GM13976 (cell line): Measurements from ENCODE around the gene PLA2G4B.

ENCODE experiments used
- DNase-seq: peaks from one replicate; pipeline ENCODE4 v3.0.0; 2012; ENCODE audit warnings: low spot score
- CTCF ChIP-seq: IDR thresholded peaks from 2 replicates; pipeline ENCODE4 v1.5.1; 2012; ENCODE audit warnings: borderline replicate concordance, mild to moderate bottlenecking; ENCODE audit not compliant: insufficient read depth; ENCODE audit errors: extremely low read depth, missing control alignments, control extremely low read depth
- in situ Hi-C: fragments of 300-500 bp; cut with MboI; formaldehyde crosslinking; loops from one replicate; pipeline ENCODE4 v1.12.0; 2022; ENCODE audit warnings: low sequenced_read_pairs, mixed read lengths, inconsistent platforms; ENCODE audit not compliant: unreplicated experiment

The PLA2G4B gene

DNA sequence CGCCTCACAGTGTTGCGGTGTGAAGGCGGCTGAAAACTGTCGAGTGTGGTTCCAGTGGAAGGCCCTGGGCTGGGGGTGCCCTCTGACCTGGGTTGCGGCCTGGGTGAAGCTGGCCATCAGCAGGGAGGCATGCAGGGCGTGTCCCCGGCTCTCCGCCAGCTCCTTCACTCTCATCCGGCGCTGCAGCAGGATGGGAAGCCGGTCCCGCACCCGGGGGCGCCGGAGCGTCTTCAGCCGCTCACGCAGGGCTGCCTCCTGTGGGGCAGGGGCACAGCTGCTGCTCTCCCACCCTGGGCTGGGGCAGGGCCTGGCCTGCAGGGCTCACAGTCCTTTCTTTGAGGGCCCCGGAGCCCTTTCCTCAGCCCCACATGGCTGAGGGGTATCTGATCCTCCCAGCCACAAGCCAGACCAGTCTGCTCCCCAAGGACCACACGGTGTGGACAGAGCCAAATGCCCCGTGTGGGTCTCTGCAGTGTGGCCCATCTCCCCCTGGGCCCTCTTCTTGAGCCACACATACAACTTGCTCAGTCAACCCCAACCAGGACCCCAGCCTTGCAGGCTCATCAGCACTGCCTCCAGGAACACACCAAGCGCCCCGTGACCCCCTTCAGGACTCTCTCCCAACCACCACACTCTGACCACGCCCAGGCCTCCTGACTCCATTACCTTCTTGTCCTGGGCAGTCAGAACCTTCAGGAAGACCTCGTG, 28.4 kb downstream of the PLA2G4B start:
- in situ Hi-C loops: no loop called here
- no peak for TF ChIP-seq CTCF
- no peak for DNase-seq

DNA sequence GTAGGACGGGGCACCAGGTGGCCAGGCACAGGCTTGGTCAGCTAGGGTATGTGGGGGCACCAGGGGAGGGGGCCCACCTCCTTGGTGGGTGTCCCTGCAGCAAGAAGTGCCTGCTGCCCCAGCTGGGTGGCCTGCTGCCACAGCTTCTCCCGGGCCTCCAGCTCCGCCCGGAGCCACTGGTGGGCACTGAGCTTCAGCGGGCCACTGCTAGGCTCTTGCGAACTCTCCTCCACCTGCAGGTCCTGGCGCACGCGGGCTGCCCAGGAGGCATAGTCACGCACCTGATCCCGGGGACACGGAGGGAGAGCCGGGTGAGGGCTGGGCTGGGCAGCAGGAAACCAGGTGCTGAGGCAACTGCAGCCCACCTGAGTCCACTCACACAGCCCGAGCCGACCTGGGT, 29.7 kb downstream of the PLA2G4B start:
- no peak for DNase-seq
- in situ Hi-C loops: no loop called here
- no peak for TF ChIP-seq CTCF

DNA sequence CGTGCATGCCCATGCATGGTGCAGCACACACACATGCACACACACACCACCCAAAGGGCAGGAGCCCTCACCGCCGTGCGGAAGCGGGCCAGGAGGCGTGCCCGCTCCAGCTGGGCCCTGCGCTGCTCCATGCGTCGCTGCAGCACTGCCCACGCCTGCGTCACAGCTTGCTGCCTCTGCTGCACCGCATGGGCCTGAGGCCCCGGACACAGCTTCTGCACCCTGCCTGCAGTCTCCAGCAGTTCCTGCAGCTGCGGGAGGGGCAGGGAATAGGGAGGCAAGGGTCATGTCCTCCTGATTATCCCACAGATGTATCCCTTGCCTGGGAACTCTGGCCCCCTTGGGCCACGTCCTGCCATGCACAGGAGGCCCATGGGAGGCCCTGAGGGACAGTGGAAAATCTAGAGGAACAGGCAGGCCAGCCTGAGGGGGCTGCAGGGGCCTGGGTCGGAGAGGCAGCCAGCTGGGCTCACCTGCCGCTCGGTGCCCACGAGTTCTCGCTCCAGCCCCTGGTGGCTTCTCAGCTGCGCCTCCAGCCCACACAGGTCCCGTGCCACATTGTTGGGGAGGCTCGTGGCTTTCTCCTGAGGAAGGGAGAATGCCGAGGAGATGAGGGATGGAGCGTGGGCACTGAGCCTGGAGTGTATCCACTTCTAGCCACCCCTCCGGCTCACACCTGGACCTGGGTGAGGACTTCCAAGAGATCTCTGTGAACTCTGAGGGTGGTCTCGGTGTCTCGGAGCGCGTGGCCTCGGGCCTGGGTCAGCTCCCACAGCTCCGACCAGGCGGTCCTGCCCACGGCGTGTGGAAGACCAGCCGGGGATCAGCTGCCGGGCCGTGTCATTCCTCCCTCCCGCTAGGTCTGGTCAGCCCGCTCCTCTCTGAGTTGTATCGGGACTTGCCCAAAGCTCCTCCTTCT, 31.4 kb downstream of the PLA2G4B start:
- in situ Hi-C loops: no loop called here
- DNase-seq: no peak
- no peak for TF ChIP-seq CTCF

- in situ Hi-C loops: no loop called here
- TF ChIP-seq CTCF: no peak
Observed at GRCh38 chr15:41870689-41871081, 32.0 kb downstream of the PLA2G4B start.

GRCh38 chr15:41871175-41871905, 32.7 kb downstream of the PLA2G4B start:
- no peak for DNase-seq
- TF ChIP-seq CTCF: no peak

More at GRCh38 chr15:41870689-41871081, 32.0 kb downstream of the PLA2G4B start:
- no peak for DNase-seq

GRCh38 chr15:41872166-41872747, 33.6 kb downstream of the PLA2G4B start:
- in situ Hi-C loops: no loop called here
- no peak for TF ChIP-seq CTCF
- no peak for DNase-seq

More at GRCh38 chr15:41871175-41871905, 32.7 kb downstream of the PLA2G4B start:
- in situ Hi-C loops: no loop called here
